Superior temporal gyrus (tissue), 1 donor: Measurements from ENCODE around the gene SYCE1.
"Not testable (repeated sequence)": the region's sequence is repeated elsewhere in the genome, so short reads cannot be mapped to it uniquely, and the experiment has no call there.

Experiments used
- DNase-seq: peaks from one replicate; pipeline ENCODE4 v3.0.0-alpha.2; 2016; ENCODE audit errors: extremely low spot score

SYCE1 gene

GRCh38 chr10:133559216-133559615, 6.2 kb downstream of the SYCE1 start:
- no peak for DNase-seq

GRCh38 chr10:133557381-133557780, 8.0 kb downstream of the SYCE1 start:
- DNase-seq = no peak

GRCh38 chr10:133555521-133555920, 9.9 kb downstream of the SYCE1 start:
- DNase-seq = no peak

GRCh38 chr10:133554600-133554999, 10.8 kb downstream of the SYCE1 start:
- no peak for DNase-seq

- DNase-seq = no peak
Measured at GRCh38 chr10:133544506-133544905, 20.9 kb downstream of the SYCE1 start.

- not testable (repeated sequence) for DNase-seq
Measured at GRCh38 chr10:133541441-133541975, 23.9 kb downstream of the SYCE1 start.

GRCh38 chr10:133537546-133538545, 27.5 kb downstream of the SYCE1 start:
- peak; percentile 25 for DNase-seq

GRCh38 chr10:133536198-133536597, 29.2 kb downstream of the SYCE1 start:
- no peak for DNase-seq

GRCh38 chr10:133534417-133534816, 31.0 kb downstream of the SYCE1 start:
- DNase-seq = no peak

- DNase-seq = no peak
Measured at GRCh38 chr10:133532871-133533270, 32.5 kb downstream of the SYCE1 start.

GRCh38 chr10:133530506-133530905, 34.9 kb downstream of the SYCE1 start:
- no peak for DNase-seq

GRCh38 chr10:133529576-133529946, 35.8 kb downstream of the SYCE1 start:
- no peak for DNase-seq

- no peak for DNase-seq
Measured at GRCh38 chr10:133528845-133529575, 36.4 kb downstream of the SYCE1 start.

- DNase-seq = no peak
Measured at GRCh38 chr10:133528296-133528844, 37.0 kb downstream of the SYCE1 start.

- DNase-seq = peak; percentile 16
Measured at GRCh38 chr10:133527771-133528271, 37.6 kb downstream of the SYCE1 start.

- no peak for DNase-seq
Measured at GRCh38 chr10:133526957-133527588, 38.3 kb downstream of the SYCE1 start, which contains the start of gene CYP2E1. Gene CYP2E1 (plus strand): TSS chr10:133527363. CDS start chr10:133527396, 33 bp downstream.

- no peak for DNase-seq
Measured at GRCh38 chr10:133525444-133525843, 39.9 kb downstream of the SYCE1 start.

GRCh38 chr10:133523631-133524203, 41.7 kb downstream of the SYCE1 start:
- no peak for DNase-seq

- DNase-seq = peak; percentile 75
Measured at GRCh38 chr10:133520193-133520738, 45.1 kb downstream of the SYCE1 start.

GRCh38 chr10:133518517-133518916, 46.9 kb downstream of the SYCE1 start:
- DNase-seq = not testable (repeated sequence)

GRCh38 chr10:133516057-133516456, 49.3 kb downstream of the SYCE1 start:
- no peak for DNase-seq
